ENCODE data around the gene EPDR1. TPM values are rescaled to one million over a fixed set of nuclear protein-coding genes. Genes with fewer than 3 reads are reported as not detected.

Gene EPDR1
- polyA plus RNA-seq, 1 experiment, result 3.7 TPM

DNA sequence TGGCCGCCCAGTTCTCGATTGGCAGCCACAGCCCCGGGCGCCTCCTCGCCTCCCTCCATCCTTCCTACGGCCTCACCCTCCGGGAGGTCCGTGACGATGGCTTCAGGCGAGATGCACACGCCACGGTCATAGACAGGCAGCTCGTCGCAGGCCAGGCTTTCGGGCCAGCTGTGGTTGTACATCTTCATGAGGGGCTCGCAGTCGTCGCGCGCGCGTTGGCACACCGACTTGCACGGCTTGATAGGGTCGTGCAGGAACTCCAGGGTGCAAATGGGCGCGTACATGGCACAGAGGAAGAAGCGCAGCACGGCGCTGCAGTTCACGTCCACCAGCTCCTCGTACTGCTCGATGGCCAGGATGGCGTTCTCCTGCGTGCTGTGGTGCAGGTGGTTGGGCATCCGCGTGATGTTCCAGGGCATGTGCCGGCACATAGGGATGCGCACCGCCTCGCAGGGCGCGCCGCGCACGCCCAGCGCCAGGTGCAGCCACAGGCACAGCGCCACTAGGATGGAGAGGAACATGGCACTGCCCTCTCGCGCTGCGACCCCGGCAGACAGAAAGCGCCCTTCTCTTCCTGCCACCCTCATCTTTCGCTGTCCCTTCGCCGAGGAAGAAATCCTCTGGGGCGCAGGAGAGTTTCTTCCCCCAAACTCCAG is 4.3 kb upstream of the EPDR1 start:
- TF ChIP-seq, protein P1, sequence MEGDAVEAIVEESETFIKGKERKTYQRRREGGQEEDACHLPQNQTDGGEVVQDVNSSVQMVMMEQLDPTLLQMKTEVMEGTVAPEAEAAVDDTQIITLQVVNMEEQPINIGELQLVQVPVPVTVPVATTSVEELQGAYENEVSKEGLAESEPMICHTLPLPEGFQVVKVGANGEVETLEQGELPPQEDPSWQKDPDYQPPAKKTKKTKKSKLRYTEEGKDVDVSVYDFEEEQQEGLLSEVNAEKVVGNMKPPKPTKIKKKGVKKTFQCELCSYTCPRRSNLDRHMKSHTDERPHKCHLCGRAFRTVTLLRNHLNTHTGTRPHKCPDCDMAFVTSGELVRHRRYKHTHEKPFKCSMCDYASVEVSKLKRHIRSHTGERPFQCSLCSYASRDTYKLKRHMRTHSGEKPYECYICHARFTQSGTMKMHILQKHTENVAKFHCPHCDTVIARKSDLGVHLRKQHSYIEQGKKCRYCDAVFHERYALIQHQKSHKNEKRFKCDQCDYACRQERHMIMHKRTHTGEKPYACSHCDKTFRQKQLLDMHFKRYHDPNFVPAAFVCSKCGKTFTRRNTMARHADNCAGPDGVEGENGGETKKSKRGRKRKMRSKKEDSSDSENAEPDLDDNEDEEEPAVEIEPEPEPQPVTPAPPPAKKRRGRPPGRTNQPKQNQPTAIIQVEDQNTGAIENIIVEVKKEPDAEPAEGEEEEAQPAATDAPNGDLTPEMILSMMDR (IDR thresholded peaks at IDR 0.05; ENCODE audit: insufficient read depth, low read depth, low read length), result no peak
- peak overlapping the region; percentile 36 for H3K4me3 ChIP-seq (ENCODE audit: low read depth, low read length)
- no peak for DNase-seq (ENCODE audit: low read depth)
- no peaks in the 10 kb centered on the region for H3K36me3 ChIP-seq (ENCODE audit: control insufficient read depth, insufficient read depth, low read length)
- POLR2A ChIA-PET, result no interaction called here
- H3K27me3 ChIP-seq (ENCODE audit: control insufficient read depth, insufficient read depth, low read length), result peaks cover 10% of the 10 kb centered on the region
- CTCF ChIA-PET, result interaction anchor here (1.1 to 3.1 kb wide), 5 partner anchors 10 to 194 kb away, joined by 4 to 19 read pairs (median 6); no protein-coding TSS in a partner anchor

DNA sequence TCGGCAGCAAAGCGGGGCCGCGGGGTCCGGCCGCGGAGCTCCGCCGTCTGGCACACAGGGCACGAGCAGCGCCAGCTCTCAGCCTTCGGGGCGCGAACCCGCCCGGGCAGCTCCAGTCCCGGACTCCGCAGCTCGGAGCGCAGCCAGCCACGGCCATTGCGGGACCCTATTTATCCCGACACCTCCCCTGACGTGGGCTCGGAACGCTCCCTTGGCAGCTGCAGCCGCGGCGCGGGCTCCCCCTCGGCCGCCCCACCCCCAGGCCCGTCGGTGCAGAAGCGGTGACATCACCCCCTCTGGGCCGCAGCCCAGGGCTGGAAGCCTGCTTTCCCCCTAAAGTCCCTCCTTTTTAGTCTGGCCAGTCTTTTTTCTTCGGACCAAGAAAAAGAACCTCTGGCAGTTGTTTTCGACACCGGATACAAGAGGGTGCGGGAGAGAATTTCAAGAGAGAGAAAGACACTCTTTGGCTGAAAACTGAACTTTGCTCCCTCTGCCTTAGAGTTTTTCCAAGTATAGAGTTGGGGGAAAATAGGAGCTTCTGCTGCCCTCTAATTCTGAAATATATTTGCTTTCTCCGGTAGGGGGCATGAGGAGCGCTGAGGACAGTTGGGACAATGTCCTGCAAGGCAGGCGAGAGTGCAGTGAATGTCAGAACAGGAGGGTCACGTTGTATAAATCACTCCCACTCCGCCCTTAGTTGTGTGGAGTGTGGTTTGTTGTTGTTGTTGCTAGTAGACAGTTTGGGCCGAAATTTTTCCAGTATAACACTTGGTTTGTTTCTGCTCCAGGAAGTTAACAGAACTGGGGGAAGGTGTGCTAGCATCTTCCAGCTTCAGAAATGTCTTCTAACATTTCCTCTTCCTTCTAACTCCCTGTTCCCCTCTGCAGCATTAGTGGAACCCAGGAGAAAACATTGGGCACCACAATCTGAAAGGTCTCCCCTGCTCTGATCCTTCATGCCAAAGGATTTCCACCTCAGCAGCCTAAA is 3.5 kb upstream of the EPDR1 start, which contains the start of gene SFRP4:
Gene SFRP4 (minus strand): TSS at position 145 of the 988 bp plus-strand sequence. CDS start 280 bp downstream, outside the sequence.
- Histone ChIP-seq H3K27me3 (ENCODE audit: control insufficient read depth, insufficient read depth, low read length) (peaks cover 10% of the 10 kb centered on the region), H3K4me3 (ENCODE audit: low read depth, low read length) (peak within 1 kb of the TSS; percentile 36), H3K36me3 (ENCODE audit: control insufficient read depth, insufficient read depth, low read length) (no peaks in the 10 kb centered on the region)
- TF ChIP-seq, protein P1 (IDR thresholded peaks at IDR 0.05; ENCODE audit: insufficient read depth, low read depth, low read length), result peak; percentile 70
- CTCF ChIA-PET, result interaction anchor here (0.6 to 3.1 kb wide), 11 partner anchors 11 to 404 kb away, joined by 3 to 19 read pairs (median 4); no protein-coding TSS in a partner anchor
- POLR2A ChIA-PET, result no interaction called here
- no peak for DNase-seq (ENCODE audit: low read depth)

DNA sequence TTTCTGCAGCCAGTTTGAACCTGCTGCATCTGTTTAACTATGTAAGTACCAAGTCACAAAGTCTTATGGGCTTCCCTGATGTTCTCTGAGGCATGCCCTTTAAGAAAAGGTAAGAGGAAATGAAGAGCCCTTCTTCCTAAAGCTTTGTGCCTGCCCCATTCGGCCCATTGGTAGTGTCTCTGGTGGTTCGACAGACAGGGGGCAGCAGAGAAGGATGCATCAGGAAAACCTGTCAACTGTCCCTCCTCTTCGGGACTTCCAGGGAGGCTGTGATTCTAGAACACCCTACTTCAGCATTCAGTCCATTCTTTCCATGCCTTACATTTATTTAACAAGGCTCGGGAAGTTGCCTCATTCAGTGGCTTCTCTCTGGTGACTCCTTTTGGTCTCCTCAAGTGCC is 1.9 kb upstream of the EPDR1 start:
- CTCF ChIA-PET, result interaction anchor here (1.6 to 3.1 kb wide), 3 partner anchors 9 to 17 kb away, joined by 8 to 19 read pairs (median 11); no protein-coding TSS in a partner anchor
- TF ChIP-seq, protein P1 (IDR thresholded peaks at IDR 0.05; ENCODE audit: insufficient read depth, low read depth, low read length), result no peak

DNA sequence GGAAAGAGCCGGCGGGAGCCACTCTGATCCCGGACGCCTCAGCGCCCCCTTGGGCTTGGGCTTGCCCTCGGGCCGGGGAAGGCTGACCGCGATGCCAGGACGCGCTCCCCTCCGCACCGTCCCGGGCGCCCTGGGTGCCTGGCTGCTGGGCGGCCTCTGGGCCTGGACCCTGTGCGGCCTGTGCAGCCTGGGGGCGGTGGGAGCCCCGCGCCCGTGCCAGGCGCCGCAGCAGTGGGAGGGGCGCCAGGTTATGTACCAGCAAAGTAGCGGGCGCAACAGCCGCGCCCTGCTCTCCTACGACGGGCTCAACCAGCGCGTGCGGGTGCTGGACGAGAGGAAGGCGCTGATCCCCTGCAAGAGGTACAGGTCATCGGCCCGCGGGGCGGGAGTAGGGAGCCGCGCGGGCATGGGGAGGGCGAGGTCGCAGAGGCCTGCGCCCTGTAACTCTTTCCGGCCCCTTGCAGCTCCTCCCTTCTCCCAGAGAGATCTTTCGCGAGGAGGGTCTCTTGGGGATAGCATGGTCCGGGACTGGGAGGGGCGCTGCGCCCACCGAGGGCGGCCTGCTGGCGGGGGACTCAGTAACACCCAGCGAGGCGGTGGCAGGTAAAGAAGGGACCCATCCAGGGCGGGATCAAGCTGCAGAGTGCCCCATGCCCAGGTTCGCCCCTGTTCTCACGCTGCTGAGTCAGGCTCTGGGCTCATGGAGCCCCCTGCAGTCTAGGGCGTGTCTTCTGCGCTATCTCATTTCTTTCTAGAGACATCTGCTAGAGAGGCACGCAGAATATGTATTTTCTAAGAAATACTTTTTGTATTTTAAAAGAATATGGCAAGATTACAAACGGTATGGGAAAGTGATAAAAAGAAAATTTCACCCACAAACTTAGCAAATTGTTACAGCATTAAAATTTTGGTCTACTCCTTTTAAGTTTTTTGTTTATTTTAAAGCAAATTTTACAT is 687 bp downstream of the EPDR1 start:
- Histone ChIP-seq H3K36me3 (ENCODE audit: control insufficient read depth, insufficient read depth, low read length) (no peaks in the 10 kb centered on the region), H3K4me3 (ENCODE audit: low read depth, low read length) (peak overlapping the region; percentile 41), H3K27me3 (ENCODE audit: control insufficient read depth, insufficient read depth, low read length) (peaks cover 8% of the 10 kb centered on the region)
- ChIA-PET POLR2A (no interaction called here), CTCF (interaction anchor here (1.4 kb wide), 1 partner anchor 79 kb away, joined by 3 read pairs; no protein-coding TSS in a partner anchor)
- no peak for DNase-seq (ENCODE audit: low read depth)
- TF ChIP-seq, protein P1 (IDR thresholded peaks at IDR 0.05; ENCODE audit: insufficient read depth, low read depth, low read length), result peak; percentile 28

More for the DNA sequence above, 1.9 kb upstream of the EPDR1 start:
- DNase-seq (ENCODE audit: low read depth), result no peak
- Histone ChIP-seq H3K4me3 (ENCODE audit: low read depth, low read length) (no peak overlapping the region), H3K36me3 (ENCODE audit: control insufficient read depth, insufficient read depth, low read length) (no peaks in the 10 kb centered on the region), H3K27me3 (ENCODE audit: control insufficient read depth, insufficient read depth, low read length) (peaks cover 10% of the 10 kb centered on the region)
- POLR2A ChIA-PET, result no interaction called here

Data from BJ (cell line).